RWPE1 (cell line): ENCODE results near the gene HIVEP3.

Experiments used
- CTCF ChIA-PET: fragments of 350-600 bp; sonication (Branson Sonifier 250); formaldehyde crosslinking; extraction: SDS; loops from one replicate; lab custom pipeline; 2021; lab: Yijun Ruan, JAX
- POLR2A ChIA-PET: fragments of 400-600 bp; formaldehyde crosslinking; extraction: SDS; loops from one replicate; lab custom pipeline; 2020; ENCODE audit warnings: antibody characterized with exemption; ENCODE audit not compliant: low non-redundant PET; lab: Yijun Ruan, JAX
- DNase-seq: peaks from one replicate; pipeline ENCODE4 v3.0.0; 2012; ENCODE audit warnings: low spot score
- H3K27ac ChIP-seq: fragments of 450-650 bp; 2 replicates; pipeline ENCODE4 v1.5.1; 2017
- TF ChIP-seq, protein P1 (sequence below): fragments of 450-650 bp; conservative IDR thresholded peaks from 2 replicates; pipeline ENCODE4 v1.5.1; 2017; ENCODE audit warnings: low read depth, mild to moderate bottlenecking

HIVEP3 gene

DNA sequence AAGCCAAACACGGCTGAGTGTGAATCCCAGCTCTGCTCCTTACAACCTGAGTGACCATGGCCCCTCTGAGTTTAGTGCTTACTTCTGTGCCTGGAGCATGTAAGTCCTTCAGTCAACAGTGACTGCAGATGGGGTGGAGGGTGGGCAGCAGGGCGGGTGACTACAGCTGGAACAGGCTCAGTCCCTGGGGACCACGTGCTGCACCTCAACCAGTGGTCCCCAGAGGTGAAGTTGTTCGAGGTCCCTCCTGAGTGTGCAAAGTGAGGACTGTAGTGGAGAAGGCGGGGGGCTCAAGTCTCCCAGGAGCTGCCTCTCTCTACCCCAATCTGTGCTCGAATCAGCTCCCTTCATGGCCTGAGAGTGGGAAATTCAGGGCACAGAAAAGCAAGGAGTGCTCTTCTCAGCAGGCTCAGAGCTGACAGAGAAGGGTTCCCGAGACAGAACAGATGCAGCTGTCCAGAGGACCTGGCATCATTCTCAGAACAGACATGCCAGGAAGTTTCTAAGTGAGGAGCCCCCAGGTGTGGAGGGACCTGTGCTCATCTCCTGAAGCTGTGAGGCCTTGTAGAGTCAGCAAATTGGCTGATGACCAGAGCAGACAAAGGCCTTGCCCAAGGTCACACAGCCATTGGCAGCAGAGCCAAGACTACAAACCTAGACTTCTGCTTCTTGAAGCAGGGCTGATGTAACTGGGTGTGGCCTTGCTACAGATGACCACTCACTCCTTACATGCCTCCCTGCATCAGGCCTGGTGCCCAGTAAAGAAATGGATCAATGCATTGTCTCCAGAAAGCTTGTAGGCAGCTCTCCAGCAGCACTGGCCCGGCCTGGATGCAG lies 372.5 kb downstream of the HIVEP3 start:
- POLR2A ChIA-PET: no interaction called here
- no peak for DNase-seq
- 0 out of 2 replicates have a peak overlapping the region, but pooled peaks have one; percentile 1 for H3K27ac ChIP-seq
- TF ChIP-seq, protein P1, sequence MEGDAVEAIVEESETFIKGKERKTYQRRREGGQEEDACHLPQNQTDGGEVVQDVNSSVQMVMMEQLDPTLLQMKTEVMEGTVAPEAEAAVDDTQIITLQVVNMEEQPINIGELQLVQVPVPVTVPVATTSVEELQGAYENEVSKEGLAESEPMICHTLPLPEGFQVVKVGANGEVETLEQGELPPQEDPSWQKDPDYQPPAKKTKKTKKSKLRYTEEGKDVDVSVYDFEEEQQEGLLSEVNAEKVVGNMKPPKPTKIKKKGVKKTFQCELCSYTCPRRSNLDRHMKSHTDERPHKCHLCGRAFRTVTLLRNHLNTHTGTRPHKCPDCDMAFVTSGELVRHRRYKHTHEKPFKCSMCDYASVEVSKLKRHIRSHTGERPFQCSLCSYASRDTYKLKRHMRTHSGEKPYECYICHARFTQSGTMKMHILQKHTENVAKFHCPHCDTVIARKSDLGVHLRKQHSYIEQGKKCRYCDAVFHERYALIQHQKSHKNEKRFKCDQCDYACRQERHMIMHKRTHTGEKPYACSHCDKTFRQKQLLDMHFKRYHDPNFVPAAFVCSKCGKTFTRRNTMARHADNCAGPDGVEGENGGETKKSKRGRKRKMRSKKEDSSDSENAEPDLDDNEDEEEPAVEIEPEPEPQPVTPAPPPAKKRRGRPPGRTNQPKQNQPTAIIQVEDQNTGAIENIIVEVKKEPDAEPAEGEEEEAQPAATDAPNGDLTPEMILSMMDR: no peak
- CTCF ChIA-PET: no interaction called here

- H3K27ac ChIP-seq: no peak overlapping the region
- CTCF ChIA-PET: no interaction called here
- TF ChIP-seq, protein P1: no peak
- no peak for DNase-seq
- POLR2A ChIA-PET: no interaction called here
Measured at GRCh38 chr1:41542196-41542930, 376.4 kb downstream of the HIVEP3 start.

- DNase-seq: no peak
- no peak overlapping the region for H3K27ac ChIP-seq
- CTCF ChIA-PET: interaction anchor here (1.3 kb wide), 1 partner anchor 8 kb away, joined by 3 read pairs; no protein-coding TSS in a partner anchor
- POLR2A ChIA-PET: no interaction called here
- TF ChIP-seq, protein P1: no peak
Measured at GRCh38 chr1:41541592-41541952, 377.1 kb downstream of the HIVEP3 start.

- POLR2A ChIA-PET: no interaction called here
- TF ChIP-seq, protein P1: no peak
- CTCF ChIA-PET: interaction anchor here (0.7 to 1.3 kb wide), 3 partner anchors 8 to 401 kb away, joined by 3 to 6 read pairs (median 3); no protein-coding TSS in a partner anchor
- H3K27ac ChIP-seq: no peak overlapping the region
- DNase-seq: peak; percentile 12
Measured at GRCh38 chr1:41540886-41541591, 377.7 kb downstream of the HIVEP3 start.

- CTCF ChIA-PET: interaction anchor here (1.0 kb wide), 1 partner anchor 24 kb away, joined by 6 read pairs; no protein-coding TSS in a partner anchor
- POLR2A ChIA-PET: no interaction called here
- TF ChIP-seq, protein P1: no peak
- DNase-seq: no peak
- H3K27ac ChIP-seq: no peak overlapping the region
Measured at GRCh38 chr1:41539999-41540398, 378.7 kb downstream of the HIVEP3 start.

- no peak overlapping the region for H3K27ac ChIP-seq
- POLR2A ChIA-PET: no interaction called here
- TF ChIP-seq, protein P1: no peak
- DNase-seq: no peak
- CTCF ChIA-PET: no interaction called here
Measured at GRCh38 chr1:41539418-41539805, 379.3 kb downstream of the HIVEP3 start.
